SK-N-SH treated with all-trans-retinoic acid at 6 μM for 48 hours (cell line): ENCODE measurements around the gene CAPN8.

Experiments used
- ATAC-seq: fragments of 200-7000 bp; cut with Tn5 transposase; 3 replicates; pipeline ENCODE4 v1.9.1; 2020; ENCODE audit warnings: mild to moderate bottlenecking, moderate library complexity
- ARNTL ChIP-seq: fragments of 450-650 bp; formaldehyde crosslinking; IDR thresholded peaks from 2 replicates; pipeline ENCODE4 v1.5.0; 2020; ENCODE audit warnings: low read depth, mild to moderate bottlenecking, moderate library complexity, borderline replicate concordance
- BACH2 ChIP-seq: fragments of 250-450 bp; sonication (Bioruptor Pico); IDR thresholded peaks from 2 replicates; pipeline ENCODE4 v1.9.0; 2021; ENCODE audit warnings: mild to moderate bottlenecking, borderline replicate concordance
- CSDC2 ChIP-seq: fragments of 250-450 bp; sonication (Bioruptor Pico); IDR thresholded peaks from 2 replicates; pipeline ENCODE4 v1.5.0; 2020; ENCODE audit warnings: mild to moderate bottlenecking, moderate library complexity
- ESRRG ChIP-seq: fragments of 250-450 bp; sonication (Bioruptor Pico); IDR thresholded peaks from 2 replicates; pipeline ENCODE4 v1.6.1; 2021; ENCODE audit warnings: mild to moderate bottlenecking
- ISL1 ChIP-seq: fragments of 250-450 bp; sonication (Bioruptor Pico); IDR thresholded peaks from 2 replicates; pipeline ENCODE4 v2.1.2; 2022; ENCODE audit warnings: mild to moderate bottlenecking, moderate library complexity
- OSR1 ChIP-seq: fragments of 250-450 bp; sonication (Bioruptor Pico); IDR thresholded peaks from 2 replicates; pipeline ENCODE4 v1.8.0; 2022; ENCODE audit warnings: moderate library complexity, mild to moderate bottlenecking, inconsistent platforms
- PPARA ChIP-seq: fragments of 250-450 bp; sonication (Bioruptor Pico); IDR thresholded peaks from 2 replicates; pipeline ENCODE4 v1.5.0; 2020; ENCODE audit warnings: mild to moderate bottlenecking, borderline replicate concordance
- RARB ChIP-seq: fragments of 250-450 bp; sonication (Bioruptor Pico); IDR thresholded peaks from 2 replicates; pipeline ENCODE4 v1.8.0; 2021; ENCODE audit warnings: mild to moderate bottlenecking, moderate library complexity
- SNAI2 ChIP-seq: fragments of 250-450 bp; sonication (Bioruptor Pico); IDR thresholded peaks from 2 replicates; pipeline ENCODE4 v1.5.0; 2020; ENCODE audit warnings: mild to moderate bottlenecking, moderate library complexity
- TCF4 ChIP-seq: fragments of 250-450 bp; sonication (Bioruptor Pico); IDR thresholded peaks from 2 replicates; pipeline ENCODE4 v1.8.0; 2021; ENCODE audit warnings: mild to moderate bottlenecking, moderate library complexity, borderline replicate concordance
- ZC3H10 ChIP-seq: fragments of 250-450 bp; sonication (Bioruptor Pico); IDR thresholded peaks from 2 replicates; pipeline ENCODE4 v1.5.1; 2021; ENCODE audit warnings: mild to moderate bottlenecking, moderate library complexity
- ZFP3 ChIP-seq: fragments of 250-450 bp; sonication (Bioruptor Pico); IDR thresholded peaks from 2 replicates; pipeline ENCODE4 v1.5.0; 2020; ENCODE audit warnings: mild to moderate bottlenecking, moderate library complexity
- ZFP30 ChIP-seq: fragments of 450-650 bp; formaldehyde crosslinking; IDR thresholded peaks from 2 replicates; pipeline ENCODE4 v1.5.0; 2022; ENCODE audit warnings: mild to moderate bottlenecking, moderate library complexity
- ZNF565 ChIP-seq: fragments of 450-650 bp; formaldehyde crosslinking; conservative IDR thresholded peaks from 2 replicates; pipeline ENCODE4 v1.5.0; 2020; ENCODE audit warnings: low read depth, mild to moderate bottlenecking, moderate library complexity
- ZNF70 ChIP-seq: fragments of 450-650 bp; formaldehyde crosslinking; IDR thresholded peaks from 2 replicates; pipeline ENCODE4 v1.5.0; 2020; ENCODE audit warnings: mild to moderate bottlenecking, moderate library complexity
- TF ChIP-seq, protein P1 (sequence below): fragments of 250-450 bp; sonication (Bioruptor Pico); IDR thresholded peaks from 2 replicates; pipeline ENCODE4 v1.8.0; 2021; ENCODE audit warnings: low read depth, mild to moderate bottlenecking, moderate library complexity, borderline replicate concordance
- TF ChIP-seq, protein P2 (sequence below): fragments of 250-450 bp; sonication (Bioruptor Pico); IDR thresholded peaks from 2 replicates; pipeline ENCODE4 v1.5.1; 2020; ENCODE audit warnings: low read depth, mild to moderate bottlenecking, moderate library complexity
- TF ChIP-seq, protein P3 (sequence below): fragments of 250-450 bp; sonication (Bioruptor Pico); IDR thresholded peaks from 2 replicates; pipeline ENCODE4 v1.5.0; 2020; ENCODE audit warnings: mild to moderate bottlenecking, moderate library complexity
- TF ChIP-seq, protein P4 (sequence below): fragments of 250-450 bp; sonication (Bioruptor Pico); IDR thresholded peaks from 2 replicates; pipeline ENCODE4 v1.8.0; 2020; ENCODE audit warnings: mild to moderate bottlenecking, moderate library complexity, borderline replicate concordance

Gene CAPN8

DNA sequence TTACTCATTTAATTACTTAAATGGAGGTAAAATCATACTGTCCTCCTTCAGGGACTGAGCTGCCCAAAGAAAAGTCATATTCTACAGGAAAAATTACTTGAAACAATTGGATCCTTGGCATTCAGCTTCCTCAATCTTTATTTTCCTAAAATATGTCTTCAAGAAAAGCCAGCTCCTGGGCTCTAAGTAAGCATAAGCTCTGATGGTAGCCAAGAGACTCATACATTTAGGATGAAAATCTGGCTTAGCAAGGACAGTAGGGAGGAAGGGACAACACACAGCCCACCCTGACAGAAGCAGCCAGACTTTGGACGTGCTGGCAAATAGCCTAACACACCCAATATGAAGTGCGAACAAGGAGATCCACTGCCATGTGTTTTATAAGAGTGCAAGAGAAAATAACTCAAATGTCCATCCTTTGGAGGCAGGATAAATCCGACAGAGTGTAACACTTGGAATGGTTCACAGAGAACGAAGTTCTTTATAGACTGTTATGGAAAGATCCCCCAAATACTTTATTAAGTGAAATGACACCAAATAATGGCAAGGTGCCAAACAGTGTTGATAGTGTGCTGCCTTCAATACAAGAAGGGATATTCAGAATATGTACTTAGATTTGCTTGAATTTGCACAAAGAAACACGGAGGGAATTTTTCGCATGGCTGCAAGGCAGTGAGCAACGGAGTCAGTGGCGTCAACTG lies 14.1 kb downstream of the CAPN8 start:
- ATAC-seq = no peak

DNA sequence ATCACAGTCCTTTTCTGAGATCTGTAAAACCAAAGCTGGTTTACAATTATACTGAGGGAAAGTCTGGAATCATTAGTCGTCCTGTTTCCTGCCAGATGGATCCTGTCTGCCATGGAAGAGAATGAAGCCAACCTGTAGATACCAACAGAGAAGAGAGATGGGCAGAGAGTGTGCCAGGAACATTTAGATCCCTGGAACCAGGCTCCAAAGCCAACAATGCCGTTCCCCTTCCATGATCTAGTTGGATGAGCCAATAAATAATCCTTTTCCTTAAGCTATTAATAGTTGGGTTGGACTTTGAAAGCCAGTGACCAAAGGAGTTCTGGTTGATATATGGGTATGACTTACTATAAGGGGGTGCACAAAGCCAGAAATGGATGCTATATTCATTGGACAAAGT lies 15.0 kb downstream of the CAPN8 start:
- TF ChIP-seq RARB (no peak), ZNF70 (CRISPR knock-in tag) (no peak), ZNF565 (CRISPR knock-in tag) (no peak), ESRRG (no peak)
- TF ChIP-seq, protein P1, sequence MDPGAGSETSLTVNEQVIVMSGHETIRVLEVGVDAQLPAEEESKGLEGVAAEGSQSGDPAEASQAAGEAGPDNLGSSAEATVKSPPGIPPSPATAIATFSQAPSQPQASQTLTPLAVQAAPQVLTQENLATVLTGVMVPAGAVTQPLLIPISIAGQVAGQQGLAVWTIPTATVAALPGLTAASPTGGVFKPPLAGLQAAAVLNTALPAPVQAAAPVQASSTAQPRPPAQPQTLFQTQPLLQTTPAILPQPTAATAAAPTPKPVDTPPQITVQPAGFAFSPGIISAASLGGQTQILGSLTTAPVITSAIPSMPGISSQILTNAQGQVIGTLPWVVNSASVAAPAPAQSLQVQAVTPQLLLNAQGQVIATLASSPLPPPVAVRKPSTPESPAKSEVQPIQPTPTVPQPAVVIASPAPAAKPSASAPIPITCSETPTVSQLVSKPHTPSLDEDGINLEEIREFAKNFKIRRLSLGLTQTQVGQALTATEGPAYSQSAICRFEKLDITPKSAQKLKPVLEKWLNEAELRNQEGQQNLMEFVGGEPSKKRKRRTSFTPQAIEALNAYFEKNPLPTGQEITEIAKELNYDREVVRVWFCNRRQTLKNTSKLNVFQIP (CRISPR knock-in tag) = no peak
- TF ChIP-seq, protein P2, sequence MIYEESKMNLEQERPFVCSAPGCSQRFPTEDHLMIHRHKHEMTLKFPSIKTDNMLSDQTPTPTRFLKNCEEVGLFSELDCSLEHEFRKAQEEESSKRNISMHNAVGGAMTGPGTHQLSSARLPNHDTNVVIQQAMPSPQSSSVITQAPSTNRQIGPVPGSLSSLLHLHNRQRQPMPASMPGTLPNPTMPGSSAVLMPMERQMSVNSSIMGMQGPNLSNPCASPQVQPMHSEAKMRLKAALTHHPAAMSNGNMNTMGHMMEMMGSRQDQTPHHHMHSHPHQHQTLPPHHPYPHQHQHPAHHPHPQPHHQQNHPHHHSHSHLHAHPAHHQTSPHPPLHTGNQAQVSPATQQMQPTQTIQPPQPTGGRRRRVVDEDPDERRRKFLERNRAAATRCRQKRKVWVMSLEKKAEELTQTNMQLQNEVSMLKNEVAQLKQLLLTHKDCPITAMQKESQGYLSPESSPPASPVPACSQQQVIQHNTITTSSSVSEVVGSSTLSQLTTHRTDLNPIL (CRISPR knock-in tag) = no peak
- no peak for ATAC-seq

More for the DNA sequence above, 14.1 kb downstream of the CAPN8 start:
- TF ChIP-seq ZC3H10 (CRISPR knock-in tag) = no peak
- TF ChIP-seq TCF4 (CRISPR knock-in tag) = no peak
- no peak for TF ChIP-seq CSDC2 (CRISPR knock-in tag)
- TF ChIP-seq, protein P3, sequence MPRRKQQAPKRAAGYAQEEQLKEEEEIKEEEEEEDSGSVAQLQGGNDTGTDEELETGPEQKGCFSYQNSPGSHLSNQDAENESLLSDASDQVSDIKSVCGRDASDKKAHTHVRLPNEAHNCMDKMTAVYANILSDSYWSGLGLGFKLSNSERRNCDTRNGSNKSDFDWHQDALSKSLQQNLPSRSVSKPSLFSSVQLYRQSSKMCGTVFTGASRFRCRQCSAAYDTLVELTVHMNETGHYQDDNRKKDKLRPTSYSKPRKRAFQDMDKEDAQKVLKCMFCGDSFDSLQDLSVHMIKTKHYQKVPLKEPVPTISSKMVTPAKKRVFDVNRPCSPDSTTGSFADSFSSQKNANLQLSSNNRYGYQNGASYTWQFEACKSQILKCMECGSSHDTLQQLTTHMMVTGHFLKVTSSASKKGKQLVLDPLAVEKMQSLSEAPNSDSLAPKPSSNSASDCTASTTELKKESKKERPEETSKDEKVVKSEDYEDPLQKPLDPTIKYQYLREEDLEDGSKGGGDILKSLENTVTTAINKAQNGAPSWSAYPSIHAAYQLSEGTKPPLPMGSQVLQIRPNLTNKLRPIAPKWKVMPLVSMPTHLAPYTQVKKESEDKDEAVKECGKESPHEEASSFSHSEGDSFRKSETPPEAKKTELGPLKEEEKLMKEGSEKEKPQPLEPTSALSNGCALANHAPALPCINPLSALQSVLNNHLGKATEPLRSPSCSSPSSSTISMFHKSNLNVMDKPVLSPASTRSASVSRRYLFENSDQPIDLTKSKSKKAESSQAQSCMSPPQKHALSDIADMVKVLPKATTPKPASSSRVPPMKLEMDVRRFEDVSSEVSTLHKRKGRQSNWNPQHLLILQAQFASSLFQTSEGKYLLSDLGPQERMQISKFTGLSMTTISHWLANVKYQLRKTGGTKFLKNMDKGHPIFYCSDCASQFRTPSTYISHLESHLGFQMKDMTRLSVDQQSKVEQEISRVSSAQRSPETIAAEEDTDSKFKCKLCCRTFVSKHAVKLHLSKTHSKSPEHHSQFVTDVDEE (CRISPR knock-in tag) = no peak
- TF ChIP-seq, protein P2 (CRISPR knock-in tag) = no peak
- TF ChIP-seq ISL1 (CRISPR knock-in tag) = no peak
- TF ChIP-seq ZNF70 (CRISPR knock-in tag) = no peak
- no peak for TF ChIP-seq SNAI2 (CRISPR knock-in tag)
- TF ChIP-seq PPARA = no peak
- TF ChIP-seq, protein P4, sequence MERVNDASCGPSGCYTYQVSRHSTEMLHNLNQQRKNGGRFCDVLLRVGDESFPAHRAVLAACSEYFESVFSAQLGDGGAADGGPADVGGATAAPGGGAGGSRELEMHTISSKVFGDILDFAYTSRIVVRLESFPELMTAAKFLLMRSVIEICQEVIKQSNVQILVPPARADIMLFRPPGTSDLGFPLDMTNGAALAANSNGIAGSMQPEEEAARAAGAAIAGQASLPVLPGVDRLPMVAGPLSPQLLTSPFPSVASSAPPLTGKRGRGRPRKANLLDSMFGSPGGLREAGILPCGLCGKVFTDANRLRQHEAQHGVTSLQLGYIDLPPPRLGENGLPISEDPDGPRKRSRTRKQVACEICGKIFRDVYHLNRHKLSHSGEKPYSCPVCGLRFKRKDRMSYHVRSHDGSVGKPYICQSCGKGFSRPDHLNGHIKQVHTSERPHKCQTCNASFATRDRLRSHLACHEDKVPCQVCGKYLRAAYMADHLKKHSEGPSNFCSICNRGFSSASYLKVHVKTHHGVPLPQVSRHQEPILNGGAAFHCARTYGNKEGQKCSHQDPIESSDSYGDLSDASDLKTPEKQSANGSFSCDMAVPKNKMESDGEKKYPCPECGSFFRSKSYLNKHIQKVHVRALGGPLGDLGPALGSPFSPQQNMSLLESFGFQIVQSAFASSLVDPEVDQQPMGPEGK = no peak

DNA sequence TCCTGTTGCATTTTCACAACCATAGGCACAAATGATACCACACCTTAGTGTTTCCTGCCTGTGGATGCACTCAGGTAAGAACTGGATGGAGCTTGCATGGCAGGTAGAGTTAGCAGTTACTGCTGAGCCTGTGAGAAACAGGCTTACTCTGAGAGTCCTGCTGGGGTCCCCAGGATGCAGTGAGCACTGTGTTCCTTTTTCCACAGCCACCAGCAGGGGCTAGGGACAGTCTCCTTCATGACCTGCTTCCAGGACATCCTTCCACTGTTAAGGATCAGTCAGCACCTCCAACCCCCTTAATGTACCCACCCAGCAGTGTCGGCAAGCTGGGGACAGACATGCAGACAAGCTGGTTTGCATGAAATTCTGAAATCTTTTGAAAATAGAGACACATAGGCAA lies 16.3 kb downstream of the CAPN8 start:
- ATAC-seq = no peak
- TF ChIP-seq ISL1 (CRISPR knock-in tag) (no peak), ZFP3 (CRISPR knock-in tag) (no peak), PPARA (no peak), ZFP30 (no peak), OSR1 (CRISPR knock-in tag) (no peak), RARB (no peak), SNAI2 (CRISPR knock-in tag) (no peak), ZNF70 (CRISPR knock-in tag) (no peak), ZNF565 (CRISPR knock-in tag) (no peak), CSDC2 (CRISPR knock-in tag) (no peak), ARNTL (CRISPR knock-in tag) (no peak), ESRRG (no peak), BACH2 (CRISPR knock-in tag) (no peak)
- TF ChIP-seq, protein P3 (CRISPR knock-in tag) = no peak
- TF ChIP-seq, protein P1 (CRISPR knock-in tag) = no peak
- TF ChIP-seq, protein P2 (CRISPR knock-in tag) = no peak
